Activated CD8-positive, alpha-beta memory T cell treated with anti-CD3 and anti-CD28 coated beads, Interleukin-2, amount 50 U/mL, for 4 hours (primary cell): ENCODE data around the gene FTO.

ENCODE experiments used
- DNase-seq: peaks from one replicate; pipeline ENCODE4 v3.0.0-alpha.2; 2020

FTO gene

GRCh38 chr16:54027995-54028394 lies 324.0 kb downstream of the FTO start:
- DNase-seq: no peak

DNA sequence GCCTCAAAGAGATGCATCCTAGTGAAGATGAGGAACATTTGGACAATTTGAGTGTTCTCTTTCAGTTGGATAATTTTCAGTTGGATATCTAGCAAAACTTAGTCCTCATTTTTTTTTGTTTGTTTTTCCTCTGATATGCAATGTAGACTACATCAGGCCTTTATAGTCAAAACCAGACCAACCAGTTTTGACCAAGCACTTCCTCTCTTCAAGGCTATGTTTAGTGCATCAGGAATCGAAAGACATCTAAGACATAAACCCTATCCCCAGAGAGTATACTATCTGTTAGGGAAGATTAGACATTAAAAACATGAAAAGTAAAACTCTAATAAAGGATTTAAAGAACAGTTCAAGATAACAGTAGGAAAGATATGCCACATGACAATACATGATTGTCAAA lies 326.5 kb downstream of the FTO start:
- DNase-seq: no peak

- DNase-seq: no peak
Observed at GRCh38 chr16:54031107-54031760, 327.3 kb downstream of the FTO start.

- DNase-seq: no peak
Observed at GRCh38 chr16:54033747-54034146, 329.8 kb downstream of the FTO start.

- DNase-seq: no peak
Observed at GRCh38 chr16:54034684-54035083, 330.7 kb downstream of the FTO start.

DNA sequence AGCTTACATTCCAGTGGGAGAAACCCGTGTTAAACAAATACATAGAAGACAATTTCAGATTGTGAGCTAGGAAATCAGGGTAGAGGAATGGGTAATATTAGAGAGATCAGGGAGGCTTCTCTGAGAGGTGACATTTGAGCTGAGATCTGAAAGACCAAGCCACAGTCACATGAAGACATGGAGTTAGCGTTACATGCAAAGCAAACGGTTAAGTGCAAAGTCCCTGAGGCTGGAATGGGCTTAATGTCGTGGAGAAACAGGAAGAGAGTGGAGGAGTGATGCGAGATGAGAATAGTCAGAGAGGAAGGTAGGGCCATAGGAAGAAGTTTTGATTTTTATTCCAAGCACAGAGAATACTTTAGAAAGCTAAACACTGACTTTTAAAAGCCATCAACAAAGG lies 336.5 kb downstream of the FTO start:
- DNase-seq: no peak

- DNase-seq: no peak
Observed at GRCh38 chr16:54040975-54041374, 337.0 kb downstream of the FTO start.

DNA sequence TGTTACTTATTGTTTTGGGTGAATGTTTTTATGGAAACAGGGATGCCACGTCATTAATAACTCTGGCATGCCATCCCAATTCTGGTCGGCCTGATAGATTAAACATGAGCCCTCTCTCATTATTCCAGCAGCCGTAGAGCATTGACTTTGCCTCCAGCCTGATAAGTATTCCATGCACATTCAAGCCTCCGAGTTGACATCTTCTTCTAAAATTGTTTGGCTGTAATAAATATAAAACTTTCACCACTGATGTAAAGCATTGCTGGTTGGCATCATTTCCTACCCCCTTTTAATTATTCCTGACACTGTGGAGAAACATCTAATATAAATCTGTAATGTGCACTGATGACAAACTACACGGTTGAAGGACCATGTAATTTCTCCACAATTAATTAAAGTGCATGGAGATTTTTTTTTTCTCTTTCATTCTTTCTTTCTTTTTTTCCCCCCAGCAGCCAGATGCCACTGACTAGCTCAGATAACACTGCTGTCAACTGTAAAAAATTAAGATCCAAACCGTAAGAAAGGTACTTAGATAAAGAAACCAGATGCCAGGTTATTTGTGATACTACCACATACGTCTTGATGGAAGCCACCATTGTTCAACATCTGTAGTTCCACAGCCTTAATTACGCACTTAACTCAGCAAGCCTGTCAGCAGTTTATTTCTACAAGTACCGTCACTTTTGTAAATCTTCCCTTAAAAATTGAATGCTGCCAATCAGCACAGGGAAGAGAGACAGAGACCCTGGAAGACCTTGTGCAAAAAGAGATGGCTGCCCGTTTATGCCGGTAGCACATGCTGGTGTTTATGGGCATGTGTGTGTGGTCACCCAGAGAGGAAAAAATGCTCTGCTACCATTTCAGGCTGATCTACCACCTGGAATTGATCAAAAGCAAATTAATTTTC lies 344.9 kb downstream of the FTO start:
- no peak for DNase-seq

- no peak for DNase-seq
Observed at GRCh38 chr16:54049591-54050458, 345.9 kb downstream of the FTO start.

DNA sequence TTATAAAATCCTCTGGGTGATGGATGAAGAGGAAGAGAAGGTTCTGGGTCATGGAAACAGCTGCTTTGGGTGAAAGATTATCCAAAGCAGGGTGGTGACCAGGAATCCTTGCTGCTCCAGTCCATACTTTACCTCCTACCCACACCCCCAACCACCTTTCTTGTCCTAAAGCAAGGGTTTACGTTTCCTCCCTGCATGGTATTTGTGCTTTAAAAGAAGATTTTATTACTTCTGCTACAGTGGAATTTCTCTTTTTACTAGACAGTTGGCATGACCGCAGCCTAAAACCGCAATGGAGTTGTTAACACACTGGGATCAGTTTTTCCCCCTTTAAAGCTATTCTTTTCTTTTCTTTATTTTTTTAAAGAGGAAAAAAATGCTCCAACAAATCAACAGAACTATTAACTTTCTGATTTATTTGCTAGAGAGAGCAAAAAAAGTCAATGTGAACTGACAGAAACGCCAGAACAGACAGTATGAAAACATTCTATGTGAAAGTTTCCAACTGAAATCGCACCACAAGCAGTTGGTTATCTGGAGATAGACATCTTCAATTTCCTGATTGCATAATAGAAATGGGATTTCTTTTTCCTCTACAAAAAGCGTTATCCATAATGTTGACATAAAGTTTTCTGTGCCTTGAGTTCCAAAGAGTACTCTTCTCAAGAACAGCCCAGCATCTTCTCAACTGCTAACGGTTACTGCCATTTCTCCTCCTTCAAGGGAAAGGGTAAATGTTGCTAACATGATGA lies 346.7 kb downstream of the FTO start:
- DNase-seq: no peak

DNA sequence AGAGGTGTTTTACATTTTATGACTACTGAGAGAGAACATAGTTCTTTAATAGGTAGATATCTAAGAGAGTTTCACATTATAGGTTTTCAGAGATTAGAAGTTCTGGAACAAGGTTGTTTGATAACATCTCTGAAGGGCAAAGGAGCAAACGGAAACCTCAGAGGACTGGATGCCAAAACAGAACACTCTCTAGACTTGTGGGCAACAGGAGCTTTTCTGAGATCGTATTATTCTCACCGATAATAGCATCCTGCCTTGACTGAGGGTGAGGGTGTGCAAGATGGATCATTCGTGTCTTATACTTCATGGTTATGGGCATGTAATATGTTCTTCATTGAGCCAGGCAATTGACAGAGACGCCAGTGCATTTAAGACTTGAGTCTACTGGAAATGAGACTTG lies 347.9 kb downstream of the FTO start:
- no peak for DNase-seq

GRCh38 chr16:54052271-54052670 lies 348.3 kb downstream of the FTO start:
- DNase-seq: no peak

- no peak for DNase-seq
Observed at GRCh38 chr16:54053891-54054820, 350.2 kb downstream of the FTO start.

GRCh38 chr16:54055191-54055590 lies 351.2 kb downstream of the FTO start:
- no peak for DNase-seq

- DNase-seq: no peak
Observed at GRCh38 chr16:54055864-54056263, 351.9 kb downstream of the FTO start.

DNA sequence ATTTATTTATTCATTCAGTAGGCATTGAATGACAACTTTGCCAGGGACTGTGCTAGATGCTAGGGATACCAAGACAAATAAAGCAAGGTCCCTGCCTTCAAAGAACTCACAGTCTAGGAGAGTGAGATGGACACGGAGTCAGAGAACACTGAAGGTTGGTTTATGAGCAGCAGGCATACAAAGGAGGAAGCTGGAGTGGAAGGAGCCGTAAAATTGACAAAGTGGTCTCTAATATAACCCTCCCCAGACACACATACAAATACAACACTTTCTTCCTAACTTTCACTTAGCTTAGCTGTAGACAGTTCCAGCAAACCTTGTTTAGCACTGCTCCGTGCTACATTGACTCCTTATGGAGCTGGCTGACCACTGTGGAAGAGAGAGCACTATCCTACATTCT lies 353.0 kb downstream of the FTO start:
- DNase-seq: no peak

DNA sequence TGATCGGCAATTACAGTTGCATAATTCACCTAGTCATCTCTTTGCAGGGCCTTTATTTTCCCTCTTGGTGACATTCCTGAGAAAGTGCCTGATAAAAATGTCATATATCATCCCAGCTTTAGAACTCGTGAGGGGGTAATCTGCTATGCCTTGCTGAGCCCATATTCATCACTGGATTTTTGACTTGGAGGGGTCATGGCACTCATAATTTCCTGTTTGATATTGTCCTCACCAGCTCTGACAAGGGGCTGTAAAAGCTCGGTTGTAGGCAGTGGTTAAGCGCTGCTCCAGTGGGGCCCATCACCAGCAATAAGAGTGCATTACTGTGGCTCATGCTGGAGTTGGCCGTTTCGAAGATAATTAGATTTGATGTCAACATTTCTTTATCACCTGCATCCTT lies 355.4 kb downstream of the FTO start:
- no peak for DNase-seq

DNA sequence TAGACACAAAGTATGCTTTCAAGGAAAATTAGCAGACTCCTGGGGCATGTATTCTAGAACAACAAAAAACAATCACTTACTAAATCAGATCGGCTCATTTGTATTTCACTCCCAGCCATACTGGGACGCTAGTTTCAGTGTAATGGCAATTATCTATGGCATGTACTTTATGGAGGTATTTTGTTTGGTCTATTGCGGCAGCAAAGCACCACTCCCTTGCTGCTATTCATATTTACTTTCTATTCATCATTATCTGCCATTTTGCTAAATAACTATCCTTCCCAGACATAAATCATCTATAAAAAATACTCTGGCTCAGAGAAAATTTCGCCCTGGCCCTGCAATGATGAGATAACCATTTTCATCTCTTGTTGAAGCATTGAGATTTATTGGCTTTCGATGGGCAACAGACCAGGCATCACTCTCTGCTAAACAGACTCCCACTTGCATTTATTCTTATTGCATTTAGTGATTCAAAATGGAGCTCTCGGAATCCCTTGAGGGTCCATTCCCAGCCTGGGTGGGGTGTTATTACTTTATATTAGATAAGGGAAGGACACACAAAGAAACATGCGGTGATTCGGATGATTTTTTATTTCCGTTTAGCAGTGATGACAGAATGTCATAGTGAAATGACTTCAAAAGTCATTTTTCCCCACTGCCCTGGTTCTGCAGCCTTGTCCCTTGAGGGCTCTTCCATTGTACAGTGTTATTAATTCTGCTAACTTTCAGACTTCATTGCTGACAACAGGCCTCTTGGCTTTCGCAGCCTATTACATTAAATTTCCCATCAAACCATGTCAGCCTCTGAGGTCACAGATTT lies 356.9 kb downstream of the FTO start:
- DNase-seq: no peak

GRCh38 chr16:54061454-54061853 lies 357.5 kb downstream of the FTO start:
- no peak for DNase-seq
